H9 (cell line): ENCODE data around the gene DENND6A. TPM values are rescaled to one million over a fixed set of nuclear protein-coding genes. Genes with fewer than 3 reads are reported as not detected.

Source experiments
- DNase-seq: peaks from one replicate; pipeline ENCODE4 v3.0.0-alpha.2; 2017
- H2AFZ ChIP-seq: one replicate; pipeline ENCODE4 v1.6.1; 2013; ENCODE audit warnings: mild to moderate bottlenecking, low read length, control low read depth, moderate library complexity
- H2AK5ac ChIP-seq: 2 replicates; pipeline ENCODE4 v1.6.1; 2013; ENCODE audit warnings: low read length, control low read depth, mixed read lengths; ENCODE audit not compliant: insufficient read length
- H2BK120ac ChIP-seq: one replicate; pipeline ENCODE4 v1.6.1; 2013; ENCODE audit warnings: low read depth, mild to moderate bottlenecking, low read length, control low read depth, inconsistent platforms; ENCODE audit not compliant: poor library complexity, severe bottlenecking
- H2BK12ac ChIP-seq: 2 replicates; pipeline ENCODE4 v1.6.1; 2013; ENCODE audit warnings: low read length, control low read depth, mixed read lengths, low read depth; ENCODE audit not compliant: insufficient read length
- H2BK15ac ChIP-seq: 2 replicates; pipeline ENCODE4 v1.6.1; 2013; ENCODE audit warnings: low read depth, low read length, control low read depth
- H2BK20ac ChIP-seq: one replicate; pipeline ENCODE4 v1.6.1; 2013; ENCODE audit warnings: low read depth, mild to moderate bottlenecking, low read length, control low read depth, inconsistent platforms; ENCODE audit not compliant: poor library complexity, severe bottlenecking
- H2BK5ac ChIP-seq: 2 replicates; pipeline ENCODE4 v1.6.1; 2013; ENCODE audit warnings: low read length, control low read depth, mixed read lengths; ENCODE audit not compliant: insufficient read length
- H3K14ac ChIP-seq: 2 replicates; pipeline ENCODE4 v1.6.1; 2013; ENCODE audit warnings: low read length, control low read depth; ENCODE audit not compliant: insufficient read depth
- H3K18ac ChIP-seq: 2 replicates; pipeline ENCODE4 v1.6.1; 2013; ENCODE audit warnings: low read depth, mild to moderate bottlenecking, mixed read lengths, low read length, control low read depth; ENCODE audit not compliant: insufficient read length
- H3K23ac ChIP-seq: 2 replicates; pipeline ENCODE4 v1.6.1; 2013; ENCODE audit warnings: low read length, control low read depth, mixed read lengths, low read depth; ENCODE audit not compliant: insufficient read length
- H3K23me2 ChIP-seq: 2 replicates; pipeline ENCODE4 v1.6.1; 2013; ENCODE audit warnings: low read depth, mild to moderate bottlenecking, mixed read lengths, low read length, control low read depth; ENCODE audit not compliant: insufficient read length, poor library complexity, severe bottlenecking
- H3K27ac ChIP-seq: 2 replicates; pipeline ENCODE4 v1.5.1; 2013; ENCODE audit warnings: low read length, control low read depth, mixed read lengths, low read depth; ENCODE audit not compliant: insufficient read length
- H3K27me3 ChIP-seq: 2 replicates; pipeline ENCODE4 v1.6.1; 2013; ENCODE audit warnings: low read length, control low read depth, inconsistent platforms; ENCODE audit not compliant: insufficient read depth
- H3K4ac ChIP-seq: 2 replicates; pipeline ENCODE4 v1.6.1; 2013; ENCODE audit warnings: low read depth, mild to moderate bottlenecking, control low read depth, inconsistent platforms, low read length, moderate library complexity
- H3K4me1 ChIP-seq: 2 replicates; pipeline ENCODE4 v1.6.1; 2013; ENCODE audit warnings: low read length, control low read depth, inconsistent platforms; ENCODE audit not compliant: insufficient read depth
- H3K4me2 ChIP-seq: 2 replicates; pipeline ENCODE4 v1.6.1; 2013; ENCODE audit warnings: low read length, control low read depth, mixed read lengths; ENCODE audit not compliant: insufficient read length, insufficient read depth
- H3K56ac ChIP-seq: 2 replicates; pipeline ENCODE4 v1.6.1; 2013; ENCODE audit warnings: low read depth, mild to moderate bottlenecking, mixed read lengths, low read length, control low read depth; ENCODE audit not compliant: insufficient read length
- H3K79me1 ChIP-seq: 2 replicates; pipeline ENCODE4 v1.6.1; 2013; ENCODE audit warnings: low read depth, mild to moderate bottlenecking, moderate library complexity, low read length, control low read depth, inconsistent platforms; ENCODE audit not compliant: insufficient read depth, poor library complexity, severe bottlenecking
- H3K79me2 ChIP-seq: 2 replicates; pipeline ENCODE4 v1.6.1; 2013; ENCODE audit warnings: low read length, control low read depth, inconsistent platforms; ENCODE audit not compliant: insufficient read depth
- H3K9ac ChIP-seq: 2 replicates; pipeline ENCODE4 v1.6.1; 2013; ENCODE audit warnings: low read length, control low read depth, mixed read lengths; ENCODE audit not compliant: insufficient read length; ENCODE audit errors: extremely low read depth
- H3K9me3 ChIP-seq: one replicate; pipeline ENCODE4 v1.6.1; 2013; ENCODE audit warnings: low read depth, low read length, inconsistent platforms; ENCODE audit not compliant: control insufficient read depth
- H3T11ph ChIP-seq: one replicate; pipeline ENCODE4 v1.6.1; 2013; ENCODE audit warnings: mild to moderate bottlenecking, low read length, control low read depth, inconsistent platforms
- H4K20me1 ChIP-seq: one replicate; pipeline ENCODE4 v1.6.1; 2013; ENCODE audit not compliant: control insufficient read depth, insufficient read length, insufficient read depth
- H4K5ac ChIP-seq: 2 replicates; pipeline ENCODE4 v1.6.1; 2013; ENCODE audit warnings: low read depth, mild to moderate bottlenecking, mixed read lengths, low read length, control low read depth; ENCODE audit not compliant: insufficient read length
- H4K8ac ChIP-seq: replicated peaks from 2 replicates; pipeline ENCODE4 v1.6.1; 2013; ENCODE audit warnings: low read length, control low read depth, mixed read lengths, low read depth; ENCODE audit not compliant: insufficient read length
- H4K91ac ChIP-seq: 2 replicates; pipeline ENCODE4 v1.6.1; 2013; ENCODE audit warnings: low read depth, mild to moderate bottlenecking, moderate library complexity, mixed read lengths, low read length, control low read depth; ENCODE audit not compliant: insufficient read length
- H3K27ac Mint-ChIP-seq, 3 experiments: 2 replicates in 2 of 3; 3 replicates in 1 of 3; pipeline ENCODE4 v1.8.0; 2020 to 2021; ENCODE audit warnings: mixed read lengths in 3 of 3, mild to moderate bottlenecking in 1 of 3, moderate library complexity in 1 of 3
- H3K27me3 Mint-ChIP-seq: 2 replicates; pipeline ENCODE4 v1.8.0; 2021; ENCODE audit warnings: low read depth, mild to moderate bottlenecking, moderate library complexity, mixed read lengths
- H3K36me3 Mint-ChIP-seq, 3 experiments: 2 replicates in 2 of 3; 3 replicates in 1 of 3; pipeline ENCODE4 v1.8.0; 2020 to 2021; ENCODE audit warnings: low read depth in 3 of 3, mixed read lengths in 3 of 3; ENCODE audit not compliant: insufficient read depth in 1 of 3
- H3K4me1 Mint-ChIP-seq, 2 experiments: 2 replicates each; pipeline ENCODE4 v1.8.0; 2020; ENCODE audit warnings: mixed read lengths in 2 of 2
- H3K4me3 Mint-ChIP-seq, 2 experiments: 2 replicates in 1 of 2; 3 replicates in 1 of 2; pipeline ENCODE4 v1.8.0; 2020 to 2021; ENCODE audit warnings: mild to moderate bottlenecking in 2 of 2, mixed read lengths in 2 of 2, moderate library complexity in 1 of 2
- H3K9me3 Mint-ChIP-seq, 2 experiments: 2 replicates in 1 of 2; 3 replicates in 1 of 2; pipeline ENCODE4 v1.8.0; 2020; ENCODE audit warnings: mild to moderate bottlenecking in 2 of 2, mixed read lengths in 2 of 2, moderate library complexity in 1 of 2
- WGBS: extraction: QIAGEN DNeasy Blood & Tissue Kit; methylation state at CpG from one replicate; pipeline ENCODE4 v1.1.7; 2013; ENCODE audit warnings: missing lambda C conversion rate, low lambda C conversion rate, mixed read lengths; ENCODE audit not compliant: insufficient read length; ENCODE audit errors: extremely low coverage; 5-methylcytosine and 5-hydroxymethylcytosine counted together
- total RNA-seq: library from RNA; stranded (reverse); gene quantifications from 2 replicates; pipeline ENCODE4 v1.2.1, GENCODE V29; 2021
- TF ChIP-seq, protein P1 (sequence below): fragments of 200-600 bp; sonication (generic); conservative IDR thresholded peaks from 3 replicates; pipeline ENCODE4 v1.8.0; 2021; ENCODE audit warnings: antibody characterized with exemption, mild to moderate bottlenecking

DENND6A gene
- total RNA-seq, 1 experiment from 2014 or later = 13.2 TPM

DNA sequence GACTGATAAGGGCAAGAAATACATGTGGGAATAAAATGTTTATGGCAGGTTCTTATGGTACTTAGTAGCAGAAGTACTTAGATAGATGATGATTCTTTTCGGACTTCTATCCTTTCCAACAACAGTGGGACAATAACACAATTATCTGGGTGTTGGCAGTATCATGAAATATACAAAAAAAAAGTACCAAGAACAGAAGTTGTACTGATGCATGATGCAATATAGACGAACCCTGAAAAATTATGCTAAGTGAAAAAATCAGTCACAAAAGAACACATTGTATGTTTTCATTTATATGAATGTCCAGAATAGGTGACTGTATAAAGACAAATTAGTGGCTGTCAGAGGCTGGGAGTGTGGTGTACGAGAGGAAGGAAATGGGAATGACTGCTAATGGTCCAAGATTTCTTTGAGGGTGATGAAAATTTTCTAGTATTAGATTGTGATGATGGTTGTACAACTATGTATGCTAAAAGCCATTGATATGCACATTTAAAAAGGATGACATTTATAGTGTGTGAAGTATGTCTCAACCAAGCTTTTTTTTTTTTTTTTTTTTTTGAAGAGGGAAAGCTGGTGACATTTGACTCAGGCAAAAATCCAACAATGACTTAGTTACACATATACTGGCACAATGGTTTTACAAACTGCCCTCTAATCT, 116.8 kb downstream of the DENND6A start:
- TF ChIP-seq, protein P1, sequence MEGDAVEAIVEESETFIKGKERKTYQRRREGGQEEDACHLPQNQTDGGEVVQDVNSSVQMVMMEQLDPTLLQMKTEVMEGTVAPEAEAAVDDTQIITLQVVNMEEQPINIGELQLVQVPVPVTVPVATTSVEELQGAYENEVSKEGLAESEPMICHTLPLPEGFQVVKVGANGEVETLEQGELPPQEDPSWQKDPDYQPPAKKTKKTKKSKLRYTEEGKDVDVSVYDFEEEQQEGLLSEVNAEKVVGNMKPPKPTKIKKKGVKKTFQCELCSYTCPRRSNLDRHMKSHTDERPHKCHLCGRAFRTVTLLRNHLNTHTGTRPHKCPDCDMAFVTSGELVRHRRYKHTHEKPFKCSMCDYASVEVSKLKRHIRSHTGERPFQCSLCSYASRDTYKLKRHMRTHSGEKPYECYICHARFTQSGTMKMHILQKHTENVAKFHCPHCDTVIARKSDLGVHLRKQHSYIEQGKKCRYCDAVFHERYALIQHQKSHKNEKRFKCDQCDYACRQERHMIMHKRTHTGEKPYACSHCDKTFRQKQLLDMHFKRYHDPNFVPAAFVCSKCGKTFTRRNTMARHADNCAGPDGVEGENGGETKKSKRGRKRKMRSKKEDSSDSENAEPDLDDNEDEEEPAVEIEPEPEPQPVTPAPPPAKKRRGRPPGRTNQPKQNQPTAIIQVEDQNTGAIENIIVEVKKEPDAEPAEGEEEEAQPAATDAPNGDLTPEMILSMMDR = no peak
- Histone ChIP-seq H2BK15ac (no peak overlapping the region), H3K23me2 (no peaks in the 10 kb centered on the region), H3K27me3 (no peaks in the 10 kb centered on the region), H4K8ac (no peak overlapping the region), H4K20me1 (no peaks in the 10 kb centered on the region), H4K91ac (no peak overlapping the region), H2BK20ac (no peak overlapping the region), H2AK5ac (no peak overlapping the region), H3K79me1 (peaks cover 5% of the 10 kb centered on the region), H3K27ac (no peak overlapping the region), H2BK12ac (no peak overlapping the region), H3K56ac (no peak overlapping the region), H4K5ac (no peak overlapping the region), H3K4me2 (no peak overlapping the region), H3K79me2 (no peaks in the 10 kb centered on the region; the same call in 1 of the 2 replicates), H3K4ac (no peak overlapping the region), H3T11ph (no peak overlapping the region), H3K9me3 (no peaks in the 10 kb centered on the region), H3K9ac (no peak overlapping the region), H3K23ac (no peak overlapping the region), H3K18ac (no peak overlapping the region), H3K4me1 (no peaks in the 10 kb centered on the region), H2BK5ac (no peak overlapping the region), H2BK120ac (no peak overlapping the region), H2AFZ (no peak overlapping the region), H3K14ac (no peak overlapping the region)
- Mint-ChIP-seq H3K27ac (no peak overlapping the region), H3K36me3 (peaks cover 42 to 88% (median 86%) of the 10 kb centered on the region in 3 experiments), H3K4me1 (no peaks in the 10 kb centered on the region), H3K4me3 (no peak overlapping the region), H3K27me3 (no peaks in the 10 kb centered on the region), H3K9me3 (no peaks in the 10 kb centered on the region)
- no peak for DNase-seq
- WGBS = no CpG with 5 or more reads among the region's 3 CpGs

Other genes starting within 250 kb of the DENND6A start
- not detected in 2 replicates for gene DNAH12, start 148.7 kb downstream of the DENND6A start, total RNA-seq
- gene PDE12, start 136.8 kb downstream of the DENND6A start, total RNA-seq = 16.8 and 18.9 TPM in 2 replicates
- gene ARF4, start 95.7 kb downstream of the DENND6A start, total RNA-seq = 160 TPM in 2 replicates
- 59.2 and 65.1 TPM in 2 replicates for gene SLMAP, start 63.2 kb upstream of the DENND6A start, total RNA-seq